Activated CD4-positive, alpha-beta T cell treated with anti-CD3 and anti-CD28 coated beads, Interleukin-2, amount 10 ng/mL, durations not matched to agents 24 days and 14 days (primary cell): ENCODE results near the gene NCAM1. TPM values are rescaled to one million over a fixed set of nuclear protein-coding genes. Genes with fewer than 3 reads are reported as not detected.

Experiments
- DNase-seq: peaks from one replicate; pipeline ENCODE4 v3.0.0; 2022
- H3K27ac Mint-ChIP-seq: one replicate; pipeline ENCODE4 v1.8.0; 2022; ENCODE audit warnings: mild to moderate bottlenecking, mixed read lengths
- H3K27me3 Mint-ChIP-seq: one replicate; pipeline ENCODE4 v1.8.0; 2022; ENCODE audit warnings: mixed read lengths
- H3K36me3 Mint-ChIP-seq: one replicate; pipeline ENCODE4 v1.8.0; 2022; ENCODE audit warnings: low read depth, mild to moderate bottlenecking, mixed read lengths
- H3K4me1 Mint-ChIP-seq: one replicate; pipeline ENCODE4 v1.8.0; 2021; ENCODE audit warnings: mixed read lengths
- H3K4me3 Mint-ChIP-seq: one replicate; pipeline ENCODE4 v1.8.0; 2022; ENCODE audit warnings: mild to moderate bottlenecking, moderate library complexity, mixed read lengths
- H3K9me3 Mint-ChIP-seq: one replicate; pipeline ENCODE4 v1.8.0; 2021; ENCODE audit warnings: mixed read lengths
- intact Hi-C: fragments of 100-400 bp; cut with micrococcal nuclease; formaldehyde crosslinking; loops from one replicate; pipeline ENCODE4 v1.15.1; 2023
- total RNA-seq: library from RNA; stranded (reverse); gene quantifications from 2 replicates; pipeline ENCODE4 v1.2.3, GENCODE V29; 2022

NCAM1 gene
- total RNA-seq, 1 donor from 2014 or later = not detected

DNA sequence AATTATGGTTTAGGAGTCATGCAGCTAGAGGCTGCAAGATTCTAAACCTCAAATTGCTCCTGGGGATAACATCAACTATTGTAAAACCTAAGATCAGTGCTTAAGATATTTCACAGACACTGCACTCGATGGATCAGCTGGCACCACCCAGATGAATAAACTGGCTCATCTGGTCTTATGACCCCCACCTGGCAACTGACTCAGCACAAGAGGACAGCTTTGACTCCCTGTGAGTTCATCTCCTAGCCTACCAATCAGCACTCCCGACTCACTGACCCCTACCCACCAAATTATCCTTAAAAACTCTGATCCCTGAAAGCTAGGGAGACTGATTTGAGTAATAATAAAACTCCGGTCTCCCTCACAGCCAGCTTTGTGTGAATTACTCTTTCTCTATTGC is 352.4 kb downstream of the NCAM1 start:
- Mint-ChIP-seq H3K4me3 (peak overlapping the region; percentile 82), H3K27me3 (no peaks in the 10 kb centered on the region), H3K4me1 (peaks cover 14% of the 10 kb centered on the region), H3K36me3 (peaks cover 6% of the 10 kb centered on the region), H3K9me3 (no peaks in the 10 kb centered on the region), H3K27ac (peak overlapping the region; percentile 68)
- intact Hi-C loops = no loop called here
- no peak for DNase-seq

DNA sequence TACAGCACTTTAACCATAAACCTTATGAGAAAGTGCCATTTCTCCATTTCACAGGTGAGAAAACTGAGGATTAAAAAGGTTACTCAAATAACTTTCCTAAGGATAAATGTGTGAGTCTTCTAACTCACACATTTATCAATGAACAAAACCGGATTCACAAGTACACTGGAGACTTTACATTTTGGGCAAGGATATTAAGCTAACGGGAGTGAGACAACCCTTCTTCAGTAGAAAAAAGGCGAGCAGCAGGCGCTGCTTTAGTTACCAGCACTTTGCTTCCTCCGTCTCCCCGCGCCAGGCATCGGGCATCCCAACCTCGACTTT is 352.8 kb downstream of the NCAM1 start:
- no peak for DNase-seq
- Mint-ChIP-seq H3K27ac (peak overlapping the region; percentile 68), H3K27me3 (no peaks in the 10 kb centered on the region), H3K9me3 (no peaks in the 10 kb centered on the region), H3K36me3 (peaks cover 6% of the 10 kb centered on the region), H3K4me1 (peaks cover 14% of the 10 kb centered on the region), H3K4me3 (peak overlapping the region; percentile 82)
- intact Hi-C loops = loop anchor here (1.0 to 2.0 kb wide), 3 partner anchors 459 to 1087 kb away; partner anchors contain the start of genes PTS, USP28 and ZW10

DNA sequence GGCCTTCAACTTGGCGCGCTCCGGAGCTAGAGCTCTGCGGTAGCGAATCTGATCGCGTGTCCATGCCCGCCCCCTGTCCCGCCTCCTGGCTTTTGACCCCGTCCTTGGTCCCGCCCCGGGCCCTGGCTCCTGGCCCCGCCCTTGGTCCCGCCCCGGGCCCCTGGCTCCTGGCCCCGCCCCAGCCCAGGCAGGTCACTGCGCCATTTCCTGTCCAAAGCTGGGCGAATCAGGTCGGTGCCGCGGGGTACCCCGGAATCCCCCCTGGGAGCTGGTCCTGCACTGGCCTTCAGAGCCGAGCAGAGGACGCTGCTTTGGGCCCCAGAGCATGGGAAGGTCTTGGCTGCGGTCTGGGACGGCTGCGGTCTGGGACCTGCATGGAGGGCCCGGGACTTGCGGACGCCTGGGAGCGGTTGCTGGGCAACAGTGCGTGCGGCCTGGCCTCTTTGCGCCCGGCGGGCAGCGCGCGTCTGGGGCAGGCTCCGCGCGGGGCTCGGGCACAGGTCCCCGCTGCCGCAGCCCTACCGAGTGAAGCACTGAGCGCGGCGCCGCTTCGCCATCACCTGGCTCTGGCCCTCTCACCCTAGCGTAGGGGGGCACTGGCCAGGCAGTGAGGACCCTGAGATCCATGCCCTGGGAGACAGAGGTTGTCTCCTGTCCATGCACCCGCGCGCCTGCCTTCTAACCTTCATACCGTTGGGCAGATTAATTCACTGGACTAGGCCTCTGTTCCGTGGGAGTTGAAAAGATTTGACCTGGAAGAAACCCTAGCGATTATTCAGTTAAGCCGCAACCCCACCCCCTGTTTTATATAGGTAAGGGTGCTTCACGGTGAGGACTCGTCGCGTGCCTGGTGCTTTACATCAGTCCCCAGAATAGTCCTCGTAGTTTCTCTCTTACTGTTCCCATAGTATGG is 353.4 kb downstream of the NCAM1 start, which contains the start of gene TTC12:
TTC12 (plus strand) TSS at position 195 of the 913 bp plus-strand sequence. CDS start 1,675 bp downstream, outside the sequence.
- DNase-seq = peak; percentile 98

DNA sequence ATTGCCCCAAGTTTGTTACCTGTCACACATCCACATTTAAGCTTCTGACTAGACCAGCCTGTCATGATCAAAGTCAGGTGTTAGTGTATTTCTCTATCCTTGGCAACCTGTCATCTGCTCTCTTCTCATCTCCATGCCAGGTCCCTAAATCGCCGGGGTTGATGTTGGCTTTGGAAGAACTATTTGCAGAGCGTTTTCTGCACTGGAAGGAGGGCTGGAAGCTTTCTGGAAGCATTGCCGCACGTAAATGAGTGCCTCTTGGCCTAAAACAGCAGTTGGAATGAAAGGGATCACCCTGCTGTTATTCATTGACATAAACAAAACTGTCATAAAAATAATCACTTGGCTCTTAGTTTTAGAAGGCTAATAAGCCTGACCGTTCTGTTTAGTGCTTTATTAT is 354.6 kb downstream of the NCAM1 start:
- Mint-ChIP-seq H3K4me3 (peak overlapping the region; percentile 82), H3K4me1 (peaks cover 14% of the 10 kb centered on the region), H3K27me3 (no peaks in the 10 kb centered on the region), H3K27ac (no peak overlapping the region), H3K9me3 (no peaks in the 10 kb centered on the region), H3K36me3 (peaks cover 6% of the 10 kb centered on the region)
- no peak for DNase-seq
- intact Hi-C loops = loop anchor here (2.0 kb wide), 2 partner anchors 559 to 1089 kb away; partner anchors contain the start of genes PTS and USP28

More for the DNA sequence above, 353.4 kb downstream of the NCAM1 start, which contains the start of gene TTC12:
- peak within 1 kb of the TSS; percentile 82 for H3K4me3 Mint-ChIP-seq
- H3K27me3 Mint-ChIP-seq = no peaks in the 10 kb centered on the region
- H3K9me3 Mint-ChIP-seq = no peaks in the 10 kb centered on the region
- peak within 1 kb of the TSS; percentile 74 for H3K27ac Mint-ChIP-seq
- peaks cover 14% of the 10 kb centered on the region for H3K4me1 Mint-ChIP-seq
- intact Hi-C loops = loop anchor here (1.0 to 2.0 kb wide), 3 partner anchors 459 to 1088 kb away; partner anchors contain the start of genes PTS, USP28 and ZW10
- H3K36me3 Mint-ChIP-seq = peaks cover 6% of the 10 kb centered on the region

DNA sequence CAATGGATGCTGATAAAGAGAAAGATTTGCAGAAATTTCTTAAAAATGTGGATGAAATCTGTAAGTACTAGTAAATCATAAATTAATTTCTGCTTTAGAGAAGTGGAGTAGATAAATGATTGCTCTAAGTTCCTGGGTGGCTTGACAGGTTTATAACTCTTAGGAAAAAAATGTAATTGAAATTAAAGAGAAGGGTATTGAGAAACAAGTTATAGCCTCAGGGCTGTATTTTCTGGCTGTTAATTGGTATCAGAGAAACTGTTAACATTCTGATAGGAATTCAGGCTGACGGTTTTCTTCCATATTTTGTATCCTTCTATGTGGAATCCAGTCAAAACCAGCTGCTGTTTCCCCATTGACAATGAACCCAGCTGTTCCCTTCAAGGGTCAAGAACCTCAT is 355.0 kb downstream of the NCAM1 start:
- DNase-seq = no peak
- H3K4me1 Mint-ChIP-seq = peaks cover 14% of the 10 kb centered on the region
- peaks cover 6% of the 10 kb centered on the region for H3K36me3 Mint-ChIP-seq
- no peaks in the 10 kb centered on the region for H3K27me3 Mint-ChIP-seq
- intact Hi-C loops = no loop called here
- no peak overlapping the region for H3K4me3 Mint-ChIP-seq
- H3K27ac Mint-ChIP-seq = no peak overlapping the region
- no peaks in the 10 kb centered on the region for H3K9me3 Mint-ChIP-seq

DNA sequence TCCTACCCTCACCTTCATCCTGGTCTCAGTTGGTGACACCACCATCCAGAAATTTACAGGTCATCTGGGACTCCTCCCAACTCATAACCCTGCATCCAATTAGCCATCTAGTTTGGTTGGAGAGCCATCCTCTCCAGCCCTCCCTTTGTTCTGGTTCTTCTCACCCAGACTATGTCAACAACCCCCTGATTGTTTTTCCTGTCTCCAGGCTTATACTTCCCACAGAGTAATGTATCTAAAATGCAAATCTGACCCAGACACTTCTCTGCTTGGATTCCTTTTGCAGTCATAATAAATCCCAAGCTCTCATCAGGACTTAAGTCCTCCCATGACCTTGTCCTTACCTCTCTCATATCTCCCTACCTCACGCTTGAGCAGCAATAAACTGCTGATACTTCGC is 356.1 kb downstream of the NCAM1 start:
- intact Hi-C loops = no loop called here
- H3K9me3 Mint-ChIP-seq = no peaks in the 10 kb centered on the region
- no peaks in the 10 kb centered on the region for H3K27me3 Mint-ChIP-seq
- H3K4me3 Mint-ChIP-seq = no peak overlapping the region
- DNase-seq = no peak
- H3K27ac Mint-ChIP-seq = no peak overlapping the region
- H3K36me3 Mint-ChIP-seq = peaks cover 6% of the 10 kb centered on the region
- H3K4me1 Mint-ChIP-seq = peaks cover 14% of the 10 kb centered on the region

DNA sequence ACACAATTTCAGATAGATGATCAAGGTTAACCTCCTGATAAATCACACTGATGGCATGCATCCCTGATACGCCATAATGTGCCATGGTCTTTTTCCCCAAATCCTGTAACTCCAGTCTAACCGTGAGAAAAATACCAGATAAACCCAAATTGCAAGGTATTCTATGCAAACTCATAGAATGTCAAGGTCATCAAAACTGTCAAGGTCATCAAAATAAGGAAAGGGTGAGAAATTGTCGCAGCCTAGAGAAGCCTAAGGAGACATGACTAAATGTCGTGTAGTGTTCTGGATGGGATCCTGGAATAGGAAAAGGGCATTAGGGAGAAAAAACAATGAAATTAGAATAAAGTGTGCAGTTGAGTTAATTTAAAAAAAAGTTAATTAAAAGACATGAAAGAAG is 357.9 kb downstream of the NCAM1 start:
- H3K9me3 Mint-ChIP-seq = no peaks in the 10 kb centered on the region
- intact Hi-C loops = no loop called here
- H3K36me3 Mint-ChIP-seq = peaks cover 6% of the 10 kb centered on the region
- no peaks in the 10 kb centered on the region for H3K27me3 Mint-ChIP-seq
- no peak overlapping the region for H3K27ac Mint-ChIP-seq
- DNase-seq = no peak
- no peak overlapping the region for H3K4me3 Mint-ChIP-seq
- peaks cover 8% of the 10 kb centered on the region for H3K4me1 Mint-ChIP-seq

DNA sequence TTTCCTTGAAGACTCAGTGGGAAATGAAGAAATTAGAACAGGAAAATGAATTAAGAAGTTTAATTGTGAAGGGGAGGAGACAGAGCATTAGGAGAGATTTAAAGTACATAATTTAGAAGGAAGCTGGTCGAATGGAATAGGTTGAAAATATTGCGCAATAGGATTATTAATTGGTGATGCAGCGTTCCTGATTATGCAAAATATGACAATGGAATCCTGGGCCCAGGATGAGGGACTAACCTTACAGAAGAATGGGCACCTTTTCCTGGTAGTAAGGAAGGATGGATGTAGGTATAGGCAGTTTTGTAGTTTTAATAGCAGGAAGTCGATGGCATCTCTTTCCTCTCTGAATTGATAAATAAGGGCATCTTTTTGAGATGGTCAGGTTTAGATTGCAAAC is 360.9 kb downstream of the NCAM1 start:
- no peak overlapping the region for H3K4me3 Mint-ChIP-seq
- peaks cover 8% of the 10 kb centered on the region for H3K36me3 Mint-ChIP-seq
- intact Hi-C loops = no loop called here
- DNase-seq = no peak
- H3K4me1 Mint-ChIP-seq = no peaks in the 10 kb centered on the region
- H3K27me3 Mint-ChIP-seq = no peaks in the 10 kb centered on the region
- no peak overlapping the region for H3K27ac Mint-ChIP-seq
- H3K9me3 Mint-ChIP-seq = no peaks in the 10 kb centered on the region

DNA sequence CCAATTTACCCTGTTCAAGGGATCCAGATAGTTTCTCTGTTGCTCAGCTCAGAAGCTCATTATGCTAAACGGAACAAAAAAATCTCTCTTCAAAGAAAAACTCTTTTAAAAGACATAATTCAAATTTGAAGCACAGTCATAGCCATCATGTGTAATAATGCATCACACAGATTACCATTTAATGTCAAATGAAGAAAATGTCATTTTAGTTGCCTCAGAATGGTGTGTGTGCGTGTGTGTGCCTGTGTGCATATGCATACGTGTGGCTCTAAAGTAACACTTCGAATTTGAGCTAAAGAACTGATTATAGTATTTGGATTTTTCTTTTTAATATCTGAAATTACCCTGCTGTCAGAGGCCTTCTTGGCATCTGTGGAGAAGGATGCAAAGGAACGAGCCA is 363.0 kb downstream of the NCAM1 start:
- Mint-ChIP-seq H3K27ac (no peak overlapping the region), H3K4me3 (no peak overlapping the region), H3K9me3 (no peaks in the 10 kb centered on the region), H3K4me1 (no peaks in the 10 kb centered on the region), H3K27me3 (no peaks in the 10 kb centered on the region), H3K36me3 (peaks cover 2% of the 10 kb centered on the region)
- intact Hi-C loops = no loop called here
- DNase-seq = no peak
